GM23248 (cell line): Measurements from ENCODE around the gene CST8.

Source experiments
- EZH2 ChIP-seq: fragments of 200-600 bp; sonication (generic); IDR thresholded peaks from 2 replicates; pipeline ENCODE4 v1.6.1; 2018; ENCODE audit warnings: antibody characterized with exemption, mild to moderate bottlenecking; ENCODE audit not compliant: insufficient read depth, poor library complexity, severe bottlenecking
- EZH2phosphoT487 ChIP-seq: fragments of 200-600 bp; sonication (generic); IDR thresholded peaks from 2 replicates; pipeline ENCODE4 v1.6.1; 2018; ENCODE audit warnings: antibody characterized with exemption, moderate library complexity, mild to moderate bottlenecking, low read depth; ENCODE audit not compliant: insufficient read depth

DNA sequence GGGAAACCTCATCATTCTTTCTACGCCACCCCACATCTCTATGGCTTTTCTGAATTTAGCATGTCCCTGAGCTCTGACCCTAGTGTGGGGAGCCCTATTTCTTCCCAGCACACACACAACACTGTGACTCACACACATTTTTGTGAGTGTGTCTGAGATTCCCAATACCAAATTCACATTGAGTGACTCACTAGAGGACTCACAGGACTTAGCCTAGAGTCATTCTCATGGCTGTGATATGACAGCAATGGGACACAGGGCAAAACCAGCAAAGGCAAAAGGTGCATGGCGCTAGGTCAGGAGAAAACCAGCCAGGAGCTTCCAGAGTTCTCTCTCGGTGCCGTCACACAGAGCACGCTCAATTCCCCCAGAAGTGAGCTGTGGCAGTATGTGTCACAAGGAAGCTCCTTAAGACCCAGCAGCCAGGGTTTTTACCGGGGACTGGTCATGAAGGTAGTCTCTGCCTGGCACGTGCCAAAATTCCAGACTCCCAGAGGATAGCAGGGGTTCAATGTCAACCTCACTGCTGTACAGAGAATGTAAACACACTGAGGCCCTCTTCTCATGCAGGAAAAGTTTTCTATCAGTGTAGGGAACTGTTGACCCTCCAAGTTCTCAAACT is 45.2 kb upstream of the CST8 start:
- no peak for TF ChIP-seq EZH2phosphoT487
- no peak for TF ChIP-seq EZH2
